Measurements from ENCODE around the gene PMM2. TPM values are rescaled to one million over a fixed set of nuclear protein-coding genes. Genes with fewer than 3 reads are reported as not detected.

PMM2 gene
- total RNA-seq, 1 donor from 2014 or later, result 82.9 TPM

- Mint-ChIP-seq H3K4me1 (ENCODE audit: low read depth) (no peaks in the 10 kb centered on the region), H3K27me3 (ENCODE audit: insufficient read depth) (no peaks in the 10 kb centered on the region), H3K4me3 (no peak overlapping the region), H3K27ac (no peak overlapping the region), H3K36me3 (ENCODE audit: low read depth) (peaks cover 53% of the 10 kb centered on the region), H3K9me3 (no peaks in the 10 kb centered on the region)
- intact Hi-C loops (cut with micrococcal nuclease), result no loop called here
- DNase-seq (ENCODE audit: low spot score), result no peak
These were observed 11.1 kb downstream of the PMM2 start for GRCh38 chr16:8808613-8809353.

- Mint-ChIP-seq H3K4me3 (no peak overlapping the region), H3K4me1 (ENCODE audit: low read depth) (peaks cover 21% of the 10 kb centered on the region), H3K36me3 (ENCODE audit: low read depth) (peaks cover 59% of the 10 kb centered on the region), H3K27ac (no peak overlapping the region), H3K9me3 (no peaks in the 10 kb centered on the region), H3K27me3 (ENCODE audit: insufficient read depth) (no peaks in the 10 kb centered on the region)
- intact Hi-C loops (cut with micrococcal nuclease), result no loop called here
- DNase-seq (ENCODE audit: low spot score), result no peak
These were observed 14.7 kb downstream of the PMM2 start for GRCh38 chr16:8812162-8812843.

GRCh38 chr16:8814095-8814806 lies 16.6 kb downstream of the PMM2 start:
- intact Hi-C loops (cut with micrococcal nuclease), result no loop called here
- Mint-ChIP-seq H3K27ac (peak overlapping the region; percentile 5), H3K4me3 (no peak overlapping the region), H3K36me3 (ENCODE audit: low read depth) (peaks cover 56% of the 10 kb centered on the region), H3K4me1 (ENCODE audit: low read depth) (peaks cover 32% of the 10 kb centered on the region), H3K9me3 (no peaks in the 10 kb centered on the region), H3K27me3 (ENCODE audit: insufficient read depth) (no peaks in the 10 kb centered on the region)
- DNase-seq (ENCODE audit: low spot score), result no peak

- no peak for DNase-seq (ENCODE audit: low spot score)
- peaks cover 37% of the 10 kb centered on the region for H3K4me1 Mint-ChIP-seq (ENCODE audit: low read depth)
- H3K36me3 Mint-ChIP-seq (ENCODE audit: low read depth), result peaks cover 60% of the 10 kb centered on the region
- intact Hi-C loops (cut with micrococcal nuclease), result loop anchor here (2.0 to 5.0 kb wide), 2 partner anchors 18 to 50 kb away; partner anchors contain the start of gene CARHSP1
- H3K27ac Mint-ChIP-seq, result peak overlapping the region; percentile 83
- no peaks in the 10 kb centered on the region for H3K9me3 Mint-ChIP-seq
- no peaks in the 10 kb centered on the region for H3K27me3 Mint-ChIP-seq (ENCODE audit: insufficient read depth)
- H3K4me3 Mint-ChIP-seq, result no peak overlapping the region
These were observed 19.5 kb downstream of the PMM2 start for GRCh38 chr16:8816967-8817655.

DNA sequence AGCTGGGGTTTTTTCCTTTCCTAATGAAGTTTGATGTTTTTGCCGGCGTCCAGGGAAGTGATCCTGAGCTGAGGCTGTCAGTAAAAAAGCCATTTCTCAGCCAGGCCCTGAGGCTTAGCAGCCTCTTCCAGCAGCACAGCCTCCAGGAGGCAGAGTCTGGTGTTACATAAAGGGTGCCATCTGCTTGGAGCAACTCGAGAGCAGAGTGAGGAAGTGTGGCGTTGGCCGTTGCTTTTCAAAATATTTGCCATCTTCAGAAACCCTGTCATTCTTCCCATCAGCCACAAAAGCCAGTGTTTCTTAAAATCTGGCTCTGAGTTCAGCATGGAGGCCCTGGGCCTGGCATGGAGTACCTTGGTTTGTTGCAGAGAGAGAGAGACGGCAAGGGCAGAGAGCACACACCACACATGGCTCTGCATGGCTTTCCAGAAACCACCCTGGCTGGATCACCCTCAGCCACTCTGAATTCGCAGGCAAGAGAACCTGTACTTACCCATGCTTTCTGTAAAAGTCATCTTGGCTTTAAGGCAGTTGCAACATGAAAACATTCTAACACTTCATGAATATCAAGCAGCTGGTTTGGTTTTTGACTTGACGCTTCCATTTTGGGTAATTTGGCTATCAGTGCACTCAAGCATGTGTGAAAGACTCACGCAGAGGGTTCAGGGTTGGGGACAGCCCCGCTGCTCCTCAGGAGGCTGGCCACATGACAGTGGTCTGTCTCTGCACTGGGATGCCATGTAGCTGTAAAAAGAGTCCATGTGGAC lies 21.0 kb downstream of the PMM2 start:
- DNase-seq (ENCODE audit: low spot score), result no peak
- Mint-ChIP-seq H3K27me3 (ENCODE audit: insufficient read depth) (no peaks in the 10 kb centered on the region), H3K27ac (peak overlapping the region; percentile 70)

DNA sequence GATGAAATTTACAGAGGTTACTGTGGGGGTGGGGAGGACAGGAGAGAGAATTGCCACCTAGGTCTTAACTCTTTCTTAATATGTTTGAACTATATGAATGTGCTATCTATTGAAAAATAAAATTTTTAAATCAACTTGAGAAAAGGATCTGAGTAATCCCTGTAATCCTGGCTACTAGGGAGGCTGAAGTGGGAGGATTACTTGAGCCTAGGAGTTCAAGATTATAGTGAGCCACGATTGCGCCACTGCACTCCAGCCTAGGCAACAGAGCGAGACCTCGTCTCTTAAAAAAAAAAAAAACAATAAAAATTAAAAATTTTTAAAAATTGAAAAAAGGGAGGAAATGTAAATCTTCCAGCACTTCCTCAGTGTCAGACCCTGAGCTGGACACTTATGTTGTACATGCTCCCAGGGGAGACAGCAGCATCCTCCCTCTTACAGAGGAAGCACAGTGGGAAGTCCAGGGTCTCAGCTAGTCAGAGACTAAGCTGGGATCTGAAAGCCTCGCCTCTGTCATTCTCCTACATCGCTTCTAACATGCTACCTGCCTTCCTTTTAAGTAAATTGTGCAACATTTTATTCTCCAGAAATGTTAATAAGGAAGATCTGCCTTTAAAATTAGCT lies 21.9 kb downstream of the PMM2 start:
- Mint-ChIP-seq H3K9me3 (no peaks in the 10 kb centered on the region), H3K4me1 (ENCODE audit: low read depth) (peaks cover 40% of the 10 kb centered on the region), H3K36me3 (ENCODE audit: low read depth) (peaks cover 54% of the 10 kb centered on the region), H3K4me3 (no peak overlapping the region), H3K27me3 (ENCODE audit: insufficient read depth) (no peaks in the 10 kb centered on the region), H3K27ac (peak overlapping the region; percentile 70)
- DNase-seq (ENCODE audit: low spot score), result no peak
- intact Hi-C loops (cut with micrococcal nuclease), result loop anchor here (5.0 kb wide), 1 partner anchor 48 kb away; the partner anchor contains the start of gene CARHSP1

More for the DNA sequence above, 21.0 kb downstream of the PMM2 start:
- Mint-ChIP-seq H3K4me3 (no peak overlapping the region), H3K36me3 (ENCODE audit: low read depth) (peaks cover 58% of the 10 kb centered on the region), H3K4me1 (ENCODE audit: low read depth) (peaks cover 44% of the 10 kb centered on the region), H3K9me3 (no peaks in the 10 kb centered on the region)
- intact Hi-C loops (cut with micrococcal nuclease), result loop anchor here (5.0 kb wide), 1 partner anchor 49 kb away; the partner anchor contains the start of gene CARHSP1

DNA sequence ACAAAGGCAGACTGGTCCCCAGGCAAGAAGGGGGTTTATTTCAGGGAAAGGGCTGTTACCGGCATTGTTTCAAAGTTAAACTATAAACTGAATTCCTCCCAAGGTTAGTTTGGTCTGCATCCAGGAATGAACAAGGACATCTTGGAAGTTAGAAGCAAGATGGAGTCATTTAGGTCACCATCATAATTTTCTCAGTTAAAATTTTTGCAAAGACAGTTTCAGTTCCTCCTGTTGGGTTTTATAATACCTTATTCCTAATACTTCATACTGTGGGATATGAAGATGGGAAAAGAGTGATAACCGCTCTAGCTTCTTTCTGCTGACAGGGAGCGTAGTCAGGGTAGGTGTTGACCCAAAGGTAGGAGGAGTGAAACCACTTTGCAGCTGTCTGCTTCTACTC lies 24.8 kb downstream of the PMM2 start:
- Mint-ChIP-seq H3K36me3 (ENCODE audit: low read depth) (peaks cover 42% of the 10 kb centered on the region), H3K4me1 (ENCODE audit: low read depth) (peaks cover 22% of the 10 kb centered on the region), H3K9me3 (no peaks in the 10 kb centered on the region), H3K4me3 (no peak overlapping the region), H3K27me3 (ENCODE audit: insufficient read depth) (no peaks in the 10 kb centered on the region), H3K27ac (no peak overlapping the region)
- intact Hi-C loops (cut with micrococcal nuclease), result no loop called here
- no peak for DNase-seq (ENCODE audit: low spot score)

DNA sequence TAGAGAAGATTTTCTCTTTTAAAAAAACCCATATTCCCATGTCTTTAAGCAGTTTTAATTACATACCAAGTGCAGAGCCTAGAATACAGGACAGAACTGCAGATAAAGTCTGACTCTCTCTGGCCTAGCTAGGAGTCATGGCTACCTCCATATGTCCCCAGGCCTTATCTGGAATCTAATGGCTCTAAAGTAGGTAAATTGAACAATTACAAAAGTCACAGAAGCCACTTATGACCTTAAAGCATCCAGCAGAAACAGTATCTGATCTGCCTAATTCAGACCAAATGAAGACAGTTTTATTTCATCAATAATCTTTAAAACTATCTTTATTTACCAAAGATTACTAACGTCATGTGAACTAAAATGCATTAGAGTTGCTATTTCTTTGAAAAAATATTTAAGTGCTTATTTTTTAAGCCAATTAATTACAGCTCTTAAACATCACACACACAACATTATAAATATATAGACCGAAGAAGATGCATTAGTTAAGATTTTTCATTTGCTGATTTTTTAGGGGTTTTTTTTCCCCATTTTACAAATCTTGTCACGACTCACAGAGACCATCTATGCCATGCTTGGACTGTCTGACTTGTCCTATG lies 28.7 kb downstream of the PMM2 start:
- Mint-ChIP-seq H3K4me1 (ENCODE audit: low read depth) (peaks cover 13% of the 10 kb centered on the region), H3K27ac (no peak overlapping the region), H3K27me3 (ENCODE audit: insufficient read depth) (no peaks in the 10 kb centered on the region), H3K36me3 (ENCODE audit: low read depth) (peaks cover 39% of the 10 kb centered on the region), H3K9me3 (no peaks in the 10 kb centered on the region), H3K4me3 (no peak overlapping the region)
- intact Hi-C loops (cut with micrococcal nuclease), result no loop called here
- no peak for DNase-seq (ENCODE audit: low spot score)

DNA sequence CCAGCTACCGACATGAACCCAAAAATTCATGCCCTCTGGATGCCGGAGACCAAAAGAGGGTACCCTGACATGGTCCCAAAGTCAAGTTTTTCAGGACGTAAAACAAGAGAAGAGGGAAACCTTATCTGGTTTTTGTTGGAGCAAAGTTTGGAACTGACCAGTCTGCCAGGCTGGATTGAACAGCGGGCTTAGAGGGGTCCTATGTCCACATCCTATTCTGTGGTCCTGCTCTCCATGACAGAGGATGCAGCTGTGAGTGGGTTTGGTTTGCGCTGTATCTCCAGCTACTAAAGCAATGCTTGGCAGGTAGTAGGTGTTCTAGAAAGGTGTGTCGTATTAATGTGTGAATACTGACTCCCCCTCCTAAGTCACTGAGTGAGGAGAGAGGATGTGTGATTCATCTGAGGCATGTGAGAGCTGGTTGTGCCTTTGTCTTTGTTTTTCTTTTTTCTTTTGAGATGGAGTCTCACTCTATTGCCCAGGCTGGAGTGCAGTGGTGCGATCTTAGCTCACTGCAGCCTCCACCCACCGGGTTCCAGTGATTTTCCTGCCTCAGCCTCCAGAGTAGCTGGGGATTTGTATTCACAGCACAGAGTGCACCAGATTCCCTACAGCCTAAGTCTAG lies 31.0 kb downstream of the PMM2 start:
- no peaks in the 10 kb centered on the region for H3K9me3 Mint-ChIP-seq
- H3K4me1 Mint-ChIP-seq (ENCODE audit: low read depth), result no peaks in the 10 kb centered on the region
- H3K27me3 Mint-ChIP-seq (ENCODE audit: insufficient read depth), result no peaks in the 10 kb centered on the region
- no peak overlapping the region for H3K27ac Mint-ChIP-seq
- no peak overlapping the region for H3K4me3 Mint-ChIP-seq
- intact Hi-C loops (cut with micrococcal nuclease), result no loop called here
- no peak for DNase-seq (ENCODE audit: low spot score)
- H3K36me3 Mint-ChIP-seq (ENCODE audit: low read depth), result peaks cover 36% of the 10 kb centered on the region

DNA sequence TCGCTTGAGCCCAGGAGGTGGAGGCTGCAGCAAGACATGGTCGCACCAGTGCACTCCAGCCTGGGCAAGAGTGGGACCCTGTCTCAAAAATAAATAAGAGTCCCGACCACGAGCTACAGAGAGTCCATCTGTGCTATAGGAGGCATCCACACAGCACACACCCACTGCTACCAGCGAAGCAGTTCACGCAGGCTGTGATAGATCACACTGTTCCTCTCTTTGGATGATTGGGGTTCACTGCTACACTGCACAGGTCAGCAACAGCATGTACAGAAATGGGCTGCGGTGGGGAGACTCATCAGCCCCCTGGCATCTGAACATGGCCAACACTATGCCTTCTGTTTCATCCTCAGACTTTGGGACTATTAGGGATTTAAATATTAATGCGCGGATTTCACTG lies 33.8 kb downstream of the PMM2 start:
- intact Hi-C loops (cut with micrococcal nuclease), result no loop called here
- Mint-ChIP-seq H3K4me3 (no peak overlapping the region), H3K36me3 (ENCODE audit: low read depth) (peaks cover 33% of the 10 kb centered on the region), H3K27me3 (ENCODE audit: insufficient read depth) (no peaks in the 10 kb centered on the region), H3K27ac (no peak overlapping the region), H3K9me3 (no peaks in the 10 kb centered on the region), H3K4me1 (ENCODE audit: low read depth) (no peaks in the 10 kb centered on the region)
- no peak for DNase-seq (ENCODE audit: low spot score)

All from activated T-helper 1 cell treated with anti-CD3 and anti-CD28 coated beads, Interleukin-12 subunit alpha, Interleukin-12 subunit beta, Interleukin-2, Interleukin-4 antibody, amounts not matched to agents 30 ng/mL and 10 ng/mL and 1 ng/mL, durations not matched to agents 14 hours and 24 hours and 36 hours (primary cell).